Measurements from ENCODE around the gene NEK7. TPM values are rescaled to one million over a fixed set of nuclear protein-coding genes. Genes with fewer than 3 reads are reported as not detected.

NEK7 gene
- total RNA-seq, 3 donors from 2014 or later, result 58.4 to 110 (median 60.3) TPM

DNA sequence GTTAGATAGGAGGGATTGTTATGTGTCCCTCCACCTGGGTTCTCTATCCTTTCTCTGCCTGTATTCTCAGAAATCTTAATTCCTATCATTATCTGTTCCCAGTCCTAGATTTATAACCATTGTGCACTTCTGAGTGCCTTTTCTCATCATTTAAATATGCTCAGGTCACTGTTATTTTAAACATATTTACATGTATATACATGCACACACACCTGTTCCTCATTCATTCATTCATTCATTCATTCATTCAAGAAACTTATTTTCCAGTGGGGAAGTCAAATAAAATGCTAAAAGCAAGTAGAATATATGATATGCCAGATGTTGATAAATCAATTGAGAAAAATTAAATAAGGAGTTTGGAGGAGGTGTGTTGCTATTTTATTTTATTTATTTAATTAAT is 110.3 kb downstream of the NEK7 start:
- intact Hi-C loops (cut with DNase I, micrococcal nuclease), result no loop called here
- Histone ChIP-seq H3K9me3 (no peaks in the 10 kb centered on the region), H3K4me1 (ENCODE audit: low read depth) (no peaks in the 10 kb centered on the region), H3K36me3 (ENCODE audit: low read depth) (no peaks in the 10 kb centered on the region), H3K4me3 (no peak overlapping the region)
- ATAC-seq, result no peak
- TF ChIP-seq, protein P1, sequence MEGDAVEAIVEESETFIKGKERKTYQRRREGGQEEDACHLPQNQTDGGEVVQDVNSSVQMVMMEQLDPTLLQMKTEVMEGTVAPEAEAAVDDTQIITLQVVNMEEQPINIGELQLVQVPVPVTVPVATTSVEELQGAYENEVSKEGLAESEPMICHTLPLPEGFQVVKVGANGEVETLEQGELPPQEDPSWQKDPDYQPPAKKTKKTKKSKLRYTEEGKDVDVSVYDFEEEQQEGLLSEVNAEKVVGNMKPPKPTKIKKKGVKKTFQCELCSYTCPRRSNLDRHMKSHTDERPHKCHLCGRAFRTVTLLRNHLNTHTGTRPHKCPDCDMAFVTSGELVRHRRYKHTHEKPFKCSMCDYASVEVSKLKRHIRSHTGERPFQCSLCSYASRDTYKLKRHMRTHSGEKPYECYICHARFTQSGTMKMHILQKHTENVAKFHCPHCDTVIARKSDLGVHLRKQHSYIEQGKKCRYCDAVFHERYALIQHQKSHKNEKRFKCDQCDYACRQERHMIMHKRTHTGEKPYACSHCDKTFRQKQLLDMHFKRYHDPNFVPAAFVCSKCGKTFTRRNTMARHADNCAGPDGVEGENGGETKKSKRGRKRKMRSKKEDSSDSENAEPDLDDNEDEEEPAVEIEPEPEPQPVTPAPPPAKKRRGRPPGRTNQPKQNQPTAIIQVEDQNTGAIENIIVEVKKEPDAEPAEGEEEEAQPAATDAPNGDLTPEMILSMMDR (IDR thresholded peaks at IDR 0.05), result no peak
- DNase-seq, result no peak

- no peaks in the 10 kb centered on the region for H3K36me3 ChIP-seq (ENCODE audit: low read depth)
- no peaks in the 10 kb centered on the region for H3K9me3 ChIP-seq
- H3K4me1 ChIP-seq (ENCODE audit: low read depth), result no peaks in the 10 kb centered on the region
- ATAC-seq (no peak), DNase-seq (no peak)
- H3K4me3 ChIP-seq, result no peak overlapping the region
- intact Hi-C loops (cut with DNase I, micrococcal nuclease), result no loop called here
- TF ChIP-seq, protein P1 (IDR thresholded peaks at IDR 0.05), result no peak
Measured at GRCh38 chr1:198267921-198268320, 111.1 kb downstream of the NEK7 start.

GRCh38 chr1:198268784-198269645 is 112.2 kb downstream of the NEK7 start:
- DNase-seq, result no peak
- no peaks in the 10 kb centered on the region for H3K4me1 ChIP-seq (ENCODE audit: low read depth)
- no peak overlapping the region for H3K4me3 ChIP-seq
- intact Hi-C loops (cut with DNase I, micrococcal nuclease), result no loop called here
- TF ChIP-seq, protein P1 (IDR thresholded peaks at IDR 0.05), result no peak
- no peaks in the 10 kb centered on the region for H3K9me3 ChIP-seq
- ATAC-seq, result no peak
- no peaks in the 10 kb centered on the region for H3K36me3 ChIP-seq (ENCODE audit: low read depth)

DNA sequence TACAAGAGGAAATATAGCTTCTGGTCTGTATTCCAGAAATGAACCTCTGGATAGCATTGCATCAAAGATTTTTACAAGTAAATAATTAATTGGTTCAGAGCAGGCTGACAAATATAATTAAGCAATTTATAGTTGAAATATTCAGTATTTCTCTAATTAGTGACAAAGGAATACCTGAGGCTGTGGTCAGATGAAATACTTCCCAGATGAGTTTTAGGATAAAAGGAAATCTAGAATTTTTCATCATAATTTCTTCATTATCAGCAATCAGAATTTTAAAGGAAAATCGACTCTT is 112.8 kb downstream of the NEK7 start:
- intact Hi-C loops (cut with DNase I, micrococcal nuclease), result no loop called here
- no peak for ATAC-seq
- Histone ChIP-seq H3K4me3 (no peak overlapping the region), H3K9me3 (no peaks in the 10 kb centered on the region), H3K36me3 (ENCODE audit: low read depth) (no peaks in the 10 kb centered on the region), H3K4me1 (ENCODE audit: low read depth) (no peaks in the 10 kb centered on the region)
- TF ChIP-seq, protein P1 (IDR thresholded peaks at IDR 0.05), result no peak
- DNase-seq, result no peak

GRCh38 chr1:198270273-198270828 is 113.6 kb downstream of the NEK7 start:
- intact Hi-C loops (cut with DNase I, micrococcal nuclease), result no loop called here
- H3K36me3 ChIP-seq (ENCODE audit: low read depth), result no peaks in the 10 kb centered on the region
- DNase-seq (no peak), ATAC-seq (no peak)
- no peaks in the 10 kb centered on the region for H3K4me1 ChIP-seq (ENCODE audit: low read depth)
- no peak overlapping the region for H3K4me3 ChIP-seq
- TF ChIP-seq, protein P1 (IDR thresholded peaks at IDR 0.05), result no peak
- H3K9me3 ChIP-seq, result no peaks in the 10 kb centered on the region
